Central memory CD4-positive, alpha-beta T cell (primary cell): ENCODE measurements around the gene ST3GAL4.

Source experiments
- DNase-seq: peaks from one replicate; pipeline ENCODE4 v3.0.0; 2022

The ST3GAL4 gene

GRCh38 chr11:126409620-126409985 is 54.1 kb downstream of the ST3GAL4 start:
- DNase-seq = no peak

- no peak for DNase-seq
These were observed 55.2 kb downstream of the ST3GAL4 start for GRCh38 chr11:126410649-126411048.

- no peak for DNase-seq
These were observed 56.5 kb downstream of the ST3GAL4 start for GRCh38 chr11:126411971-126412381.

- no peak for DNase-seq
These were observed 57.9 kb downstream of the ST3GAL4 start for GRCh38 chr11:126413426-126413825.

GRCh38 chr11:126413843-126414405 is 58.4 kb downstream of the ST3GAL4 start:
- no peak for DNase-seq

GRCh38 chr11:126414615-126415014 is 59.1 kb downstream of the ST3GAL4 start:
- no peak for DNase-seq

GRCh38 chr11:126415128-126415527 is 59.6 kb downstream of the ST3GAL4 start:
- DNase-seq = no peak

GRCh38 chr11:126415669-126416420 is 60.4 kb downstream of the ST3GAL4 start:
- DNase-seq = no peak

GRCh38 chr11:126416542-126417090 is 61.1 kb downstream of the ST3GAL4 start:
- DNase-seq = peak; percentile 24

- no peak for DNase-seq
These were observed 61.8 kb downstream of the ST3GAL4 start for GRCh38 chr11:126417091-126417862.

GRCh38 chr11:126418887-126419286 is 63.4 kb downstream of the ST3GAL4 start:
- no peak for DNase-seq

GRCh38 chr11:126419801-126420697 is 64.6 kb downstream of the ST3GAL4 start:
- DNase-seq = no peak

- DNase-seq = no peak
These were observed 65.3 kb downstream of the ST3GAL4 start for GRCh38 chr11:126420698-126421256.

- no peak for DNase-seq
These were observed 65.8 kb downstream of the ST3GAL4 start for GRCh38 chr11:126421271-126421671.

- no peak for DNase-seq
These were observed 67.0 kb downstream of the ST3GAL4 start for GRCh38 chr11:126422446-126422845.

- DNase-seq = no peak
These were observed 67.7 kb downstream of the ST3GAL4 start for GRCh38 chr11:126423154-126423553.

- DNase-seq = no peak
These were observed 68.3 kb downstream of the ST3GAL4 start for GRCh38 chr11:126423743-126424142.

GRCh38 chr11:126424471-126425039 is 69.1 kb downstream of the ST3GAL4 start:
- DNase-seq = no peak

- no peak for DNase-seq
These were observed 70.6 kb downstream of the ST3GAL4 start for GRCh38 chr11:126426106-126426505.

GRCh38 chr11:126426820-126427749 is 71.6 kb downstream of the ST3GAL4 start:
- DNase-seq = no peak
